HUES64 (cell line): Measurements from ENCODE around the gene METTL9.

Source experiments
- H3K27ac ChIP-seq: 2 replicates; pipeline ENCODE4 v1.7.0; 2013; ENCODE audit warnings: low read depth, low read length, inconsistent platforms
- H3K27me3 ChIP-seq: 2 replicates; pipeline ENCODE4 v1.6.1; 2013; ENCODE audit warnings: mild to moderate bottlenecking, low read length; ENCODE audit not compliant: insufficient read depth
- H3K36me3 ChIP-seq: 2 replicates; pipeline ENCODE4 v1.6.1; 2013; ENCODE audit warnings: mild to moderate bottlenecking, low read length; ENCODE audit not compliant: insufficient read depth
- H3K4me1 ChIP-seq: 2 replicates; pipeline ENCODE4 v1.6.1; 2013; ENCODE audit warnings: mild to moderate bottlenecking, low read length, moderate library complexity; ENCODE audit not compliant: insufficient read depth
- H3K4me3 ChIP-seq: 2 replicates; pipeline ENCODE4 v1.5.1; 2013; ENCODE audit warnings: mild to moderate bottlenecking, low read length, moderate library complexity
- H3K9ac ChIP-seq: 2 replicates; pipeline ENCODE4 v1.6.1; 2013; ENCODE audit warnings: mild to moderate bottlenecking, low read depth, low read length
- H3K9me3 ChIP-seq: 2 replicates; pipeline ENCODE4 v1.6.1; 2013; ENCODE audit warnings: low read depth, low read length; ENCODE audit not compliant: insufficient read depth
- WGBS: fragments of 150-250, 120-280 bp; methylation state at CpG from one replicate; pipeline ENCODE4 v1.1.7; 2013; ENCODE audit warnings: missing lambda C conversion rate; 5-methylcytosine and 5-hydroxymethylcytosine counted together

METTL9 gene

DNA sequence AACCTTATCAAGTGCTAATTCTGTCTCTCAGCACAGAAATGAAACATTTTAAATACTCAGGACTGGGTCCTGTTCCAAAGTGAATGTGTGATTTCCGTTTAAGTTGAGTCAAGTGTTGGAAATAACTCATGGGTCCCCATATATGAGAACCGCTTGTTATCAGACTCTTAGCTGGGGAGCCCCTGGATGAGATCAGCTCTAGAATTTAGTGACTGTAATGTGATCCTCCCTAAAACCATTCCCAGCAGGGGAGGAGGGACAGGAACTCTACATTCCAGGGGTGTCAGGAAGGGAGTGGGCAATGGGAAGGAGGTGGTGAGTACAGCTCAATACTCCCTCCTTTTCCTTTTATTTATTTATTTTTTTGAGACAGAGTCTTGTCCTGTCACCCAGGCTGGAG, 101.9 kb downstream of the METTL9 start:
- no peaks in the 10 kb centered on the region for H3K36me3 ChIP-seq
- no peaks in the 10 kb centered on the region for H3K27me3 ChIP-seq
- H3K9ac ChIP-seq, result no peak overlapping the region
- no peaks in the 10 kb centered on the region for H3K9me3 ChIP-seq
- H3K27ac ChIP-seq, result no peak overlapping the region
- H3K4me1 ChIP-seq, result no peaks in the 10 kb centered on the region
- no peak overlapping the region for H3K4me3 ChIP-seq
- 44% methylated on average over 2 of the region's 2 CpGs for WGBS

DNA sequence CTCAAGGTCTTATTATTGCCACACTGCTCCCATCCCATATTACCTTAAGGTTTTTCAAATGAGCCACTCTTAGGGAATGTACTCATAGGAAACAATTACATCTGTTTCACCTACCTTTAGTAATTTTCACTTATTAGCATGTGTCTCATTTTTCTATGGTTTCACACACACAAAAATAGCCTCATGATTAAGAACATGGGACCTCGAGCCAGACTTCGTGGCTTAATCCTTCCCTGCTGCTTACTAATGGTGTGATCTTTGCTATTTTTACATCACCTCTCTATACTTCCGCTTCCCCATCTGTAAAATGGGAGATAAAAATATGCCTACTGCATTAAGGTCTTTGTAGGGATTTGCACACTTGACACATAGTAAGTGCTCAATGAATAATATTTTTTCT, 102.9 kb downstream of the METTL9 start:
- H3K27me3 ChIP-seq, result no peaks in the 10 kb centered on the region
- H3K27ac ChIP-seq, result no peak overlapping the region
- WGBS, result 100% methylated on average over 2 of the region's 3 CpGs
- no peaks in the 10 kb centered on the region for H3K36me3 ChIP-seq
- H3K9ac ChIP-seq, result no peak overlapping the region
- H3K4me1 ChIP-seq, result no peaks in the 10 kb centered on the region
- H3K4me3 ChIP-seq, result no peak overlapping the region
- H3K9me3 ChIP-seq, result no peaks in the 10 kb centered on the region

DNA sequence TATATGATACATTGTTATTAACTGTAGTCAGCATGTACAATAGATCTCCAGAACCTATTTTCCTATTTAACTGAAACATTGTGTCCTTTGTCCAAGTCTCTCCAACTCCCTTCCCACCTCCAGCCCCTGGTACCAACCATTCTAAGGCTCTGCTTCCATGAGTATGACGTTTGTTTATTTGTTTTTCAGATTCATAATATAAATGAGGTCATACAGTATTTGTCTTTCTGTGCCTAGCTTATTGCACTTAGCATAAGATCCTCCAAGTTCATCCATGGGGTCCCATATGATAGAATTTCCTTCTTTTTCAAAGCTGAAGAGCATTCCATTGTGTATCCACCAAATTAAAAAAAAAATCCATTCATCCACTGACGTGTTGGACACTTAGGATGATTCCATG, 103.8 kb downstream of the METTL9 start:
- no peaks in the 10 kb centered on the region for H3K36me3 ChIP-seq
- H3K9ac ChIP-seq, result no peak overlapping the region
- WGBS, result 73% methylated on average over 1 of the region's 2 CpGs
- H3K9me3 ChIP-seq, result no peaks in the 10 kb centered on the region
- no peaks in the 10 kb centered on the region for H3K4me1 ChIP-seq
- H3K27ac ChIP-seq, result no peak overlapping the region
- H3K27me3 ChIP-seq, result no peaks in the 10 kb centered on the region
- no peak overlapping the region for H3K4me3 ChIP-seq

DNA sequence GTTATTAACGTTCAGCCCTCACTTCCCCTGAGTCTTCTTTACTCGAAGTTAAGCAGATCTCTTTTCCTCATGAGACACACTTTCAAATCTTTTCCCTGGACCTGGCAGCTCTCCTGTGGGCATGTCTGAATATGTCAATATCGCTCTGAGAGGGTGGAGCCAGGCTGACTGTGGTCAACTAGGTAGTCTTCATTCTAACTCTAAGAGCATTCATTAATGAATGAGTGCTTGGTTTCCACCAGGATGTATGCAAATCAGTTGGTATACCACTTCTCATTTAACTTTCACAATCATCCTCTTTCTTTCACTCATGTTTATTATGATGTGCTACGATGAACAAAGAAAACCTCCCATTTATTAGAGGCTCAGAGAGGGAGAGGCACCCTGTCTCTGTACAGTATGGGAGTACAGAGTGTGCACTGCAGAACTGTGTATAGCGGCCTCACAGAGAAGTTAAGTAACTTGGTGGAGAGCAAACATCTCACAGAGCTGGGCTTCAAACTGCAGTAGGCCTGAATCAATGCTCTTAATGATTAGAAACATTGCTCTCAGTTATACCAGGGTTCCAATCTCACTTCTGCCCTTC, 104.3 kb downstream of the METTL9 start:
- WGBS, result 94% methylated on average over 5 of the region's 5 CpGs

DNA sequence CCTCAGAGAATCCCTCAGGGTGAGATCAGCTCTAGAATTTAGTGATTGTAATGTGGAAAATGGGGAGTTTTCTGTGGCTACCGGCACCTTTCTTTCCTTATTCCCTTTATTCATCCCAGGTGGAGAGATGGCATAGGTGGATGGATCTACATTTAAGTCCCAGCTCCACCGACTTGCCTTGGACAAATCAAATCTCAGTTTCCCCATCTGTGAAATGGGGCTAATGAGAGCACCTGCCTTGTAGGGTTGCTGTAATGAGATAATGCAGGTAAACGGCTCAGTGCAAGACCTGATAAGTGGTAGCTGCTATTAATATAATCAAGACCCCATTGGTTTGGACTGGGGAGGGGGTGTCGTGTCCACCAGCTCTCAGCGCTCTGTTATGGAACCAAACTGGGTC, 104.9 kb downstream of the METTL9 start:
- H3K9me3 ChIP-seq, result no peaks in the 10 kb centered on the region
- no peaks in the 10 kb centered on the region for H3K27me3 ChIP-seq
- H3K27ac ChIP-seq, result no peak overlapping the region
- no peak overlapping the region for H3K4me3 ChIP-seq
- WGBS, result 99% methylated on average over 4 of the region's 5 CpGs
- no peaks in the 10 kb centered on the region for H3K4me1 ChIP-seq
- no peaks in the 10 kb centered on the region for H3K36me3 ChIP-seq
- H3K9ac ChIP-seq, result no peak overlapping the region

More for the DNA sequence above, 104.3 kb downstream of the METTL9 start:
- Histone ChIP-seq H3K27me3 (no peaks in the 10 kb centered on the region), H3K9ac (no peak overlapping the region), H3K4me3 (no peak overlapping the region), H3K4me1 (no peaks in the 10 kb centered on the region), H3K27ac (no peak overlapping the region), H3K9me3 (no peaks in the 10 kb centered on the region), H3K36me3 (no peaks in the 10 kb centered on the region)

DNA sequence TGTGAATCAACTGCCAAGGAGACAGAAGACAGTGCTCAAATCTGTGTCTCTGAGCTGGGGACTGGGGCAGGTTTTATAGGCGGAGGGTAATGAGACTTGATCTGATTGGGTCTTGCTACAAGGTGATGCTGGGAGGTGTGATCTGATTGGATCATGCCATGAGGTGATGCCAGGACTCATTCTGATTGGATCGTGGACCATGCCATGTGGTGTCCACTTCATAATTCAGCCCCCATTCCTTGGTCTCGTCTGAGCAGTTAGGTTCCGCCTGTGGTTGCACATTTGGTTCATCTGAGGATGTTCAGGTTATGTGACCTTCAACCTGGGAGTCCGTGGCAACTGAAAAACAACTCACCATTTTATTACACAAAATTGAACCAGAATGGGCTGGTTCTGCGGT, 105.4 kb downstream of the METTL9 start:
- WGBS, result 93% methylated on average over 6 of the region's 6 CpGs
- no peak overlapping the region for H3K27ac ChIP-seq
- H3K4me1 ChIP-seq, result no peaks in the 10 kb centered on the region
- no peak overlapping the region for H3K4me3 ChIP-seq
- no peak overlapping the region for H3K9ac ChIP-seq
- no peaks in the 10 kb centered on the region for H3K36me3 ChIP-seq
- no peaks in the 10 kb centered on the region for H3K9me3 ChIP-seq
- no peaks in the 10 kb centered on the region for H3K27me3 ChIP-seq
